Activated B cell treated with CpG ODN at 0.5 μM for 24 hours (primary cell): ENCODE results near the gene PTCH1. TPM values are rescaled to one million over a fixed set of nuclear protein-coding genes. Genes with fewer than 3 reads are reported as not detected.

Experiments
- ATAC-seq: fragments of 200-7000 bp; cut with Tn5 transposase; one replicate; pipeline ENCODE4 v1.10.0; 2021; ENCODE audit warnings: low read depth, mild to moderate bottlenecking, moderate library complexity
- CTCF ChIA-PET: fragments of 350-600 bp; sonication (Branson Sonifier 250); formaldehyde crosslinking; loops from one replicate; lab custom pipeline; 2021; ENCODE audit warnings: antibody characterized with exemption; lab: Charles Lee
- POLR2A ChIA-PET: fragments of 350-600 bp; sonication (Branson Sonifier 250); formaldehyde crosslinking; loops from one replicate; lab custom pipeline; 2021; ENCODE audit warnings: antibody characterized with exemption; lab: Charles Lee
- DNase-seq: peaks from one replicate; pipeline ENCODE4 v3.0.0; 2022
- H3K27ac Mint-ChIP-seq: one replicate; pipeline ENCODE4 v1.8.0; 2020; ENCODE audit warnings: mixed read lengths
- H3K27me3 Mint-ChIP-seq: one replicate; pipeline ENCODE4 v1.8.0; 2021; ENCODE audit warnings: mixed read lengths
- H3K36me3 Mint-ChIP-seq: one replicate; pipeline ENCODE4 v1.8.0; 2021; ENCODE audit warnings: low read depth, mixed read lengths
- H3K4me1 Mint-ChIP-seq: one replicate; pipeline ENCODE4 v1.8.0; 2021; ENCODE audit warnings: mixed read lengths
- H3K4me3 Mint-ChIP-seq: one replicate; pipeline ENCODE4 v1.8.0; 2020; ENCODE audit warnings: mild to moderate bottlenecking, mixed read lengths
- H3K9me3 Mint-ChIP-seq: one replicate; pipeline ENCODE4 v1.8.0; 2020; ENCODE audit warnings: mixed read lengths
- CTCF ChIP-seq: fragments of 200-600 bp; IDR thresholded peaks from one replicate; pipeline ENCODE4 v1.8.0; 2022; ENCODE audit warnings: antibody characterized with exemption, mild to moderate bottlenecking
- intact Hi-C: fragments of 100-400 bp; cut with micrococcal nuclease; formaldehyde crosslinking; loops from one replicate; pipeline ENCODE4 v1.15.1; 2024
- total RNA-seq: library from RNA; stranded (reverse); gene quantifications from 2 replicates; pipeline ENCODE4 v1.2.3, GENCODE V29; 2022

The PTCH1 gene
- total RNA-seq, 1 donor from 2014 or later = 8.6 TPM

GRCh38 chr9:95511952-95512708 is 4.6 kb downstream of the PTCH1 start:
- no peak for DNase-seq
- CTCF ChIA-PET = no interaction called here
- Mint-ChIP-seq H3K9me3 (no peaks in the 10 kb centered on the region), H3K27ac (no peak overlapping the region), H3K4me1 (peaks cover 47% of the 10 kb centered on the region), H3K4me3 (peak overlapping the region; percentile 84), H3K27me3 (peaks cover 44% of the 10 kb centered on the region), H3K36me3 (peaks cover 4% of the 10 kb centered on the region)
- TF ChIP-seq CTCF = no peak
- intact Hi-C loops = loop anchor here (2.0 to 10.0 kb wide), 2 partner anchors 341 to 513 kb away; no protein-coding TSS in a partner anchor
- POLR2A ChIA-PET = interaction anchor here (0.8 to 1.1 kb wide), 3 partner anchors 12 to 363 kb away, joined by 3 to 8 read pairs (median 5); partner anchors contain the start of gene ERCC6L2
- ATAC-seq = no peak

- no peak for TF ChIP-seq CTCF
- CTCF ChIA-PET = no interaction called here
- no peak for DNase-seq
- Mint-ChIP-seq H3K27me3 (peaks cover 40% of the 10 kb centered on the region), H3K4me1 (peaks cover 48% of the 10 kb centered on the region), H3K36me3 (peaks cover 4% of the 10 kb centered on the region), H3K27ac (peak overlapping the region; percentile 70), H3K9me3 (no peaks in the 10 kb centered on the region), H3K4me3 (peak overlapping the region; percentile 84)
- POLR2A ChIA-PET = interaction anchor here (0.8 to 1.1 kb wide), 3 partner anchors 12 to 364 kb away, joined by 3 to 8 read pairs (median 5); partner anchors contain the start of gene ERCC6L2
- ATAC-seq = no peak
- intact Hi-C loops = loop anchor here (2.0 to 10.0 kb wide), 2 partner anchors 341 to 513 kb away; no protein-coding TSS in a partner anchor
These were observed 5.2 kb downstream of the PTCH1 start for GRCh38 chr9:95511616-95511931.

GRCh38 chr9:95510709-95511615 is 5.8 kb downstream of the PTCH1 start:
- H3K27me3 Mint-ChIP-seq = peaks cover 40% of the 10 kb centered on the region
- intact Hi-C loops = loop anchor here (1.0 to 10.0 kb wide), 3 partner anchors 194 to 514 kb away; partner anchors contain the start of gene FANCC
- ATAC-seq (peak; percentile 38), DNase-seq (peak; percentile 64)
- H3K27ac Mint-ChIP-seq = peak overlapping the region; percentile 70
- peaks cover 4% of the 10 kb centered on the region for H3K36me3 Mint-ChIP-seq
- H3K4me3 Mint-ChIP-seq = peak overlapping the region; percentile 92
- TF ChIP-seq CTCF = no peak
- ChIA-PET POLR2A (interaction anchor here (0.6 to 1.1 kb wide), 6 partner anchors 11 to 364 kb away, joined by 3 to 8 read pairs (median 4); partner anchors contain the start of genes ERCC6L2 and FANCC), CTCF (interaction anchor here (1.0 kb wide), 1 partner anchor 48 kb away, joined by 3 read pairs; no protein-coding TSS in a partner anchor)
- H3K4me1 Mint-ChIP-seq = peaks cover 47% of the 10 kb centered on the region
- H3K9me3 Mint-ChIP-seq = no peaks in the 10 kb centered on the region

- Mint-ChIP-seq H3K27ac (peak overlapping the region; percentile 50), H3K36me3 (peaks cover 4% of the 10 kb centered on the region), H3K9me3 (no peaks in the 10 kb centered on the region), H3K4me1 (peaks cover 49% of the 10 kb centered on the region), H3K4me3 (peak overlapping the region; percentile 92), H3K27me3 (peaks cover 44% of the 10 kb centered on the region)
- no peak for TF ChIP-seq CTCF
- no peak for DNase-seq
- ChIA-PET POLR2A (interaction anchor here (0.6 to 1.0 kb wide), 3 partner anchors 16 to 365 kb away, joined by 3 to 4 read pairs (median 3); partner anchors contain the start of gene FANCC), CTCF (interaction anchor here (1.0 kb wide), 1 partner anchor 47 kb away, joined by 3 read pairs; no protein-coding TSS in a partner anchor)
- intact Hi-C loops = loop anchor here (1.0 to 10.0 kb wide), 7 partner anchors 16 to 1055 kb away; partner anchors contain the start of genes ERCC6L2, FANCC and ZNF367
- no peak for ATAC-seq
These were observed 6.7 kb downstream of the PTCH1 start for GRCh38 chr9:95509851-95510708.
